ENCODE results near the gene KSR2.
A peak's percentile ranks its signal among the peaks of the same experiment; 100 is the strongest.
"Not testable (repeated sequence)": the region's sequence is repeated elsewhere in the genome, so short reads cannot be mapped to it uniquely, and the experiment has no call there.

KSR2 gene

DNA sequence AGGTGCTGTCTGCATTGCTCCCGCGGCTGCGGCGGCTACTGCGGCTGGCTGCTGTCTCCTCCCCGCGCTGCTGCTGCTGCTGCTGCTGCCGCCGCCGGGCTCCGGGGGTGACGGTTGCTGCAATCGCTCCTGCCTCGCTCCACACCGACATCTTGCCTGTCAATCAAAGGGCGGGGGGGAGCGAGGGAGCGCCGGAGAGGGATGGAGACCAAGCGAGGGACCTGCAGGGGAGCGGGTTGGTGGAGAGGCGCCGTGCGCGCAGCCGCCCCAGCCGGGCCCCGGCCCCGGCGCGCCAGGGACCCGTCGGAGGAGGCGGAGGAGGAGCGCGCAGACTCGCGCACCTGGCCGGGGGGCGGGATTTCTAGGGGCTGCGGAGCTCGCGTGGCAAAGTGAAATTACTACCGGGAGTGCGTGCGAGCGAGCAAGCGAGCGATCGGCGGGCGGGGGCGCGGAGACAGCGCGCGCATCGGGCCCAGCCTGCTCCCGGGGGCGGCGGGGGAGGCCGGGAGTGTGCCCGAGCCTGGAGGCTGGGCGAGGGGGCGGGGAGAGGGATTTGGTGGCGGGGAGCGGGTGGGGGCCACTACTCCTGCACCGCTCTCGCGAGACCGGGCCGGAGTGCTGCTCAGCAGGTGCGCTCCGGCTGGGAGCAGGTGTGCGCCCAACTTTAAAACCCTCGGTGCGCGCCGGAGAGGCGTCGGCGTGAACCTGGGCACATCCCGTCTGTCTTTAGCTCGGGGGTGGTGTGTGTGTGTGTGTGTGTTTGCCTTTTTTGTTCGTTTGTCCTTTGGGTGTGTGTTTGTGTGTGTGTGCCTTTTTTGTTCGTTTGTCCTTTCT lies at the start of gene KSR2:
KSR2 (minus strand) TSS at position 165 of the 834 bp plus-strand sequence. CDS start 735 bp downstream, outside the sequence.
- peak; percentile 88 for DNase-seq

DNA sequence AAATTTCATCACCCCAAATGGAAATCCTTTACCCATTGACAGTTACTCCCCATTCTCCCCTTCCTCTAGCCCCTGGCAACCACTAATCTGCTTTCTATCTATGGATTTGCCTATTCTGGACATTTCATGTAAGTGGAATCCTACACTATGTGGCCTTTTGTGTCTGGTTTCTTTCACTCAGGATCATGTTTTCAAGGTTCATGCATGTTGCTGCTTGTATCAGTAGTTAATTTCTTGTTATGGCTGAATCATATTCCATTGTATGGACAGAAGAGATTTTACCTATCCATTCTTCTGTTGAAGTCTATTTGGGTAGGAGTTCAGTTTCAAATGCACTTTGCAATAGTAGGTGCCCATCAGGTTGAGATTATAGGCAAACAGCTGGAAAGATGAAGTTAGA lies 49.1 kb upstream of the KSR2 start:
- no peak for DNase-seq

DNA sequence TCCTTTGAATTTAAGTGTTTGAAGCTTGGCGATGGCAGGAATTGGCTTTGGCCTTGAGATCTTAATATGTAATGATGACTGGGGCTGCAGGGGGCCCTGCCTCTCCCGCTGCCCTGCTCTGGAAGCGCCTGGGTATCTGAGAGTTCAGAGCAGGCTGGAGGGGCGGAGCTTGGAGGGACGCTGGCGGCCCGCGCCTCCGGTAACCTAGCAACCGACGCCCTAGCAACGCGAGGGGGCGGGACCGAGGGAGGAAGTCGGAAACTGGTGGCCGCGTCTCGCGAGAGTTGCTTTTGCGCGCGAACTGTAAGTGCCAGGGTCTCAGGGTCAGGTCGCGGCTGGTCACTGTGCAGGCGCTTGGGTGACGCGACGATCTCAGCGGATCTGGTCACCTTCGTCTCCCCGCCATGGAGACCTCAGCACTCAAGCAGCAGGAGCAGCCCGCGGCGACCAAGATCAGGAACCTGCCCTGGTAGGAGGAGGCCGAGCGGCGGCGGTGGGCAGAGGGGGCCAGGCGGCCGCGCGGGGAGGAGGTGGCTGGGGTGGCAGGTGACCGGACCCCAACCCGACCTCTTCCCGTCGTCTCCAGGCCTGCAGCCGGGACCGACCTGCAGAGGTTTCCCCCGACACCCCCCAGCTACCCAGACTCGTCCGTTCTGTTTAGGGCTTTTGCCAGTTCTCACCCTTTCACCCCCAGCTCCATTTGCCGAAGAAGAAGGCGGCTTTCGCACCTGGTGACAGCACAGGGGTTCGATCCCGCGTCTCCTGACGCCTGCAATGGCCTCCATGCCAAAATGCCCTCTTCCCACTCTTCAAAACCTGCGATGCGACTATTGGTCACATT lies 47.9 kb upstream of the KSR2 start, which contains the start of gene RFC5:
RFC5 (plus strand) TSS at position 280 of the 841 bp plus-strand sequence; CDS start at position 405, 125 bp downstream.
- peak; percentile 94 for DNase-seq

DNA sequence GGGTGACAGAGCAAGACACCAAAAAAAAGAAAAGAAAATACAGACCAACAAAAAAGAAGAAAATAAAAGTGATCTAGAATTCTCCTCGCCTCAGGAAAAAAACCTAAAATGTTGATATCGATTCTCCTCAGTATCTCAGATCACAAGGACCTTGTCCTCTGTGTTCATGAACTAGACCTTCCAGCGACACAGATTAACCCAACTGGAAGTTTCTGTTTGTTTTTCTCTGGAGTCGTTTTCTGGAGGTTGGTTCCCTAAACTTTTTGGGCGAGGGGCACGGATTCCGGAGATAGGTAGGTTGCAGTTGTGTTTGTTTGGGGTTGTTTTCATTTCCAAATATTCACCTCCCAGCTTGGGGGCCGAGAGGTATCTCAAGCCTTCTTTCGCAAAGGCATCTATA lies 47.2 kb upstream of the KSR2 start:
- DNase-seq: no peak

DNA sequence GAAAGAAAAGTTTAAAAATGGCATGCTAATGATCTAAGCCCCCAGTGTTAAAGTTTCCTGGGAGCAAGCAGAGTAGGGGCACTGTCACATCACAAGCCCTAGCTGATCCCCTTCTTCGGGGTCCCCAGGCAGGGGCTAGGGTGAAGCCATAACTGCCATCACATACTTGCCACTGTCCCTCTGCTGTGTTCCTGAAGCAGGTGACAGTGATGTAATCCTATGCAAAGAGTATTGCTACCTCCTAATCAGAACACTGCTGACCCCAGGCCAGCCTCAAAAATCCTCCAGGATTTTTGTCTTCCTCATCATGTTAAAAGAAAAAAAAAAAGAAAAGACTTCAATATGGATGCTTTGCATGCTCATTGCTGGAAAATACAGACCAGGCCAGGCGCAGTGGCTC lies 46.5 kb upstream of the KSR2 start:
- no peak for DNase-seq

DNA sequence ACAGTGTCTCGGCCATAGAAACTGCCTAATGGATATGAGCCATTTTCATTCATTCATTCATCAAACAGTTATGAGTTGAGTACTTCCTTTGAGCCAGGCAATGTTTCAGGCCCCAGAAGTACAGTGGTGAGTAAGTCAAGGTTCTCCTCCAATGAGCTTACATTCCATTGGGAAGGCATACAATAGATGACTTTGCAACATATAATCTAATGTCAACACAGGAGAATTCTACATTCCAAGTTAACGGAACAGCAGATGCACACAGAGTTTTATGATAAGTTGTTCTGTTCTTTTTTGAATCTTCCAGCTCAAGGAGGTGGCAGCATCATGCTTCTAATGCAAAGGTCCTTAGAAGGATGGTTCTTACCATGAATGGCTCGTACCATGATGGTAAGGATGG lies 44.5 kb upstream of the KSR2 start:
- DNase-seq: no peak

DNA sequence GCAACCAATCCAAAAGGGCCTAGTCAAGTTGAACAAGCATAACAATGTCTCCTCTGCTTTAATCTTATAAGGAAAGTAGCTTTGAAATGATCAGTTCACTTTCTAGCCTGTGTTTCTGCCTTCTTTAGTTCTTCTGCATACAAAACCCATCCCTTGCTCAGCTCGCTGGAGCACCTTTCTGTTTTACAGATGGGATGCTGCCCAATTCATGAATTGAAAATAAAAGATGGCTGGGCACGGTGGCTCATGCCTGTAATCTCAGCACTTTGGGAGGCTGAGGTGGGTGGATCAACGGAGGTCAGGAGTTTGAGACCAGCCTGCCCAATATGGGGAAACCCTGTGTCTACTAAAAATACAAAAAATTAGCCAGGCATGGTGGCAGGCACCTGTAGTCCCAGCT lies 43.2 kb upstream of the KSR2 start:
- DNase-seq: no peak

DNA sequence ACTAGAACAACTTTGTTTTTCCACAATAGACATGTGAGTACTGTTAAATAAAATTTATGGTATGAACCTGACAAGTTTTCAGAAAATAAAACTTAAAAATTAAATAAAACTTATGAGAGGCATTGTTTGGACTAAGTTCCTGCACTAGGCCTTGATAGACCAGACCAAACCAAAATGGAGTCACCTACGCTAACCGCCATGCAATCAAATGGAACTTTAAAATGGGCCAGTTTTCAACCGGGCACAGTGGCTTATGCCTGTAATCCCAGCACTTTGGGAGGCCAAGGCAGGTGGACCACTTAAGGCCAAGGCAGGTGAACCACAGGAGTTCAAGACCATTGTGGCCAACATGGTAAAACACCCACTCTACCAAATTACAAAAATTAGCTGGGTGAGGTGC lies 42.6 kb upstream of the KSR2 start:
- DNase-seq: no peak

DNA sequence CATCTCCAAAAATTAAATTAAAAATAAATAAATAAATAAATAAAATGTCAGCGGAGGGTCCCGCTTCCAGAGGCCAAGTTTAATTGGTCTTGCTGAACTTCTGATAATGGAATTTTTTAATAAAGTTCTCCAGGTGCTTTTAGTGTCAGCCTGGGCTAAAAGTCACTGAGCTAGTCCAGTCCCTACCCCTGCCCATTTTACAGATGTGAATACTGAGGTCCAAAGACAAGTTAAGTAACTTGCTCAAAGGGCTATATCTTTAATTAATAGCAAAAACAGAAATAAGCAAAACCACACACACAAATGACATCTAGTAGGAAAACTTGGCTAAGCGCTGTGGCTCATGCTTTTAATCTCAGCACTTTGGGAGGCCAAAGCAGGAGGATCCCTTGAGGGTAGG lies 42.1 kb upstream of the KSR2 start:
- DNase-seq: no peak

DNA sequence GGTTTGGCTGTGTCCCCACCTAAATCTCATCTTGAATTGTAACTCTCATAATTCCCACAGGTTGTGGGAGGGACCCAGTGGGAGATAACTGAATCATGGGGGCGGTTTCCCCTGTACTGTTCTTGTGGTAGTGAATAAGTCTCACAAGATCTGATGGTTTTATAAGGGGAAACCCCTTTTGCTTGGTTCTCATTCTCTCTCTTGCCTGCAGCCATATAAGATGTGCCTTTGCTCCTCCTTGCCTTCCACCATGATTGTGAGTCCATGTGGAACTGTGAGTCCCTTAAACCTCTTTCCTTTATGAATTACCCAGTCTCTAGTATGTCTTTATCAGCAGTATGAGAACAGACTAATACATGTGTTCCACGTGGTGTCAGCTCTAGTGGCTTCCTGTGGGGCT lies 31.0 kb upstream of the KSR2 start:
- DNase-seq: not testable (repeated sequence)

DNA sequence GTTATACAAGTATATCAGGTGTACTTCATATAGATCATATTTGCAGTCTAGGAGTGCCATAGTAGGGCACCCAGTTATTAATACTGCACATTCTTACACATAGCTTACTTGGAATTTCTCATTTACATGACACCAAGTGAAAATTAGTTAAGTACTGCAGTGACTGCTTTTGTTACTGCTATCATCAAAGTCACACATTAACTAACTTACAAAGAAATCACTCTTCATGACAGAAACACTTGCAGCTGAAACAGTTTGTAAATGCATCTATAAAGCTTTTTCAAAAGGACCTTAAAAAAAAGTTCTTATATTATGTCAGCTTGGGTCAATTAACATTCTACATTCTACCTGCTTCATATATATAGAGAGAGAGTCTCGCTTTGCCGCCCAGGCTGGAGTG lies 29.9 kb upstream of the KSR2 start:
- no peak for DNase-seq

DNA sequence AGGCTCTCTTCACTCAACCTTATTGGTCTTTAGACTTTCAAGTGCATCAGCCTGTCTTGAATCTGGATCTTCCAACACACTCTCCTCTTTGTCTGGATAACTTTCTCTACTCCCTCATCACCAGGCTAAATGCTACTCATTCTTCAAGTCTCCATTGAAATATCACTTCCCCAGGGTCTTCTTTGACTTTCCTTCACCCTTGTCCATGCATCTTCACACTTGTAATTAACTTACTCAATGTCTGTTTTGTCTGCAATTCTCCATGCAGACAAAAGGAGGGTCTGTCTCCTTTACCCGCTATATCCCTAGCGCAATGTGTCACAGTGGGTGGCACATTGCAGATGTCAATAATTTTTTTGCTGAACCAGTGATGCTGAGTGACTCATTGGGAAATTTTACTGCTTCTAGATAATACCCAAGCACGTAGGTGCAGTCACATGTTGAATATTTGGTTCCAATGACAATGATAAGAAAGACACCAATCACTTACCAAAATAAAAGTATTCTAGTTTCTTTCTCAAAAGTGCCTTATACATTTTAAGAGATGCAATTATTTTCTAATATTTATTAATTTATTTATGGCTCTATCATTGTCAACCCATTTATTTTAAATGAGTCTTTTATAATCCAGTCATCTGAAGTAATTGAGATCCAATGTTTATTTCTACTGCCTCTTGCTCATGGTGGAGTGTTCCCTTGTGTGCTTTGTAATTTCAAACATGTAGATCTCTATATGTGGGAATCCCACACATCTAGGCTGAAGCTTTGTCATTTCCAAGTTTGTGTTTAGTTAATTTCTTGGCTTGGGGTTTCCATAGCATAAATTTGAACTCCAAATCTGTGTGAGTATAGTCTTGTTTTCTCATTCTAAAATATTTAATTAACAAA lies 26.0 kb upstream of the KSR2 start:
- no peak for DNase-seq

DNA sequence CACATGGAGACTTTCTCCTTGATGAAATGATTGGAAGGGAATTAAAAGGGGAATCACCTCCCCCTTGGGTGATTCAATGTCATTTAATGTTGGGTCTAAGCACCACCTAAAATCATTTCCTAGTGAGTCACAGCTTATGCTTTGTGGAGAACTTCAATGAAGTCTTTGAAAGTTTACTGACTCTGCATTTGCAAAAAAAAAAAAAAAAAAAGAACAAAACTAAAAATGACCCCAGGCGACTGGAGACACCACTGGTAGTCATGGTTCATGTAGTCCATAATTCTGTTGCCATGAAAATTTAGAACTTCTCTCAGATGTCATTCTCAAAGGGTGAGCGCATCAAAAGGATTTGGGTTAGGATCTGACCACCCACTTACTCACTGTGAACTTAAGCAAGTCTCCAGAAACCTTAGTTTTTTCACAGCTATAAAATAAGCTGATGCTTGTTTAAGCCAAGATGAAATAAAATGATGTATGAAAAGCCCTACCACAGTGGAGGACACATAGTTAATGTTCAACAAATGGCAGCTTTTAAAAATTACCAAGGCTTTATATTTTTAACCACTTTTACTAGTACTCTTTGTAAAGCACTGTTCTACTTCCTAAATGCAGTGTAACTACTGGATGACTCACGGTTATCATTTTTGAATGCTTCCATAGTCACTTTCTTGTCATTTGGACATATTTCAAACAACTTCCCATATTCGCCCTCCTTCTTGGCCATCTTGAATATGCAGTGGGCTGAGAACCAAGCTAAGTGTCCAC lies 18.1 kb upstream of the KSR2 start:
- DNase-seq: no peak

DNA sequence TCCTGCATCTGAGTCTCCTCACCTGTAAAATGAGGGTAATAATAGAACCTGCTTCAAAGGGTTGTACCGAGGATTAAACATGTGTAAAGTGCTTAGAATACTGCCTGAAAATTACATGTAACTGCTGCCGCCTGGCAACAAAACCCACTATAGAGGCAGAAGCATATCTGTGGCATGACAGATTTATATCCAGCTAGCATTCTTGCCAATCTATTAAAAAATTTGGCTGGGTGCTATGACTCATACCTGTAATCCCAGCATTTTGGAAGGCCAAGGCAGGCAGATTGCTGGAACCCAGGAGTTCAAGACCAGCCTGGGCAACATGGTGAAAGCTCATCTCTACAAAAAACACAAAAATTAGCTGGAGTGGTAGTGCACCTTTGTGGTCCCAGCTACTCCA lies 16.4 kb upstream of the KSR2 start:
- no peak for DNase-seq

DNA sequence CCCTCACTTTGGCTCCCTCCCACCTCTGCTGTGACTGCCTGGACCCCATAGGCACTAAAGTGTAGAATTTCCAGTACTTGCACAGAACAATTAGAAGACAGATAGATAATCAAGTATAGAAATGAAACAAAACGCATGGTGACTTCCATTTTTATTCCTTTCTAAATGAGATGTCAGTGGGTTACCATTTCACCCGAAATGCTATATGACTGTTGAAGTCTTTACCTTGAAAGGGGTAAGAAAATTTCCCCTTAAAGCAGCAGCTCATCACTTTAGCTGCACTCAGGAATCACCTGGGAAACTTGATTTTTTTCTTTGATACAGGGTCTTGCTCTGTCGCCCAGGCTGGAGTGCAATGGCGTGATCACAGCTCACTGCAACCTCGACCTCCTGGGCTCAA lies 12.5 kb upstream of the KSR2 start:
- no peak for DNase-seq

DNA sequence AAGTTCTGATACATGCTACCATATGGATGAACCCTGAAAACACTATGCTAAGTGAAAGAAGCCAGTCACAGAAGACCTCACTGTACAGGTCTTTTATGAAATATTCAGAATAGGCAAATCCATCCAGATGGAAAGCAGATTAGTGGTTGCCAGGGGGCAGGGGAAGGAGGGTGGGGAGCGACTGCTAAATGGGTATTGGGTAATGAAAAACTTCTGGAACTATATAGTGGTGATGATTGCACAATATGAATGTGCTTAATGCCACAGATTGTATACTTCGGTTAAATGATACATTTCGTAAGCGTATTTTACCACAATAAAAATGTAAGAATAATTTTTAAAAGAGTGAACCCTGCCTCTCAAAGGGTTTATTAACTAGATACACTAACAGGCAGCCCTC lies 11.8 kb upstream of the KSR2 start:
- DNase-seq: no peak

DNA sequence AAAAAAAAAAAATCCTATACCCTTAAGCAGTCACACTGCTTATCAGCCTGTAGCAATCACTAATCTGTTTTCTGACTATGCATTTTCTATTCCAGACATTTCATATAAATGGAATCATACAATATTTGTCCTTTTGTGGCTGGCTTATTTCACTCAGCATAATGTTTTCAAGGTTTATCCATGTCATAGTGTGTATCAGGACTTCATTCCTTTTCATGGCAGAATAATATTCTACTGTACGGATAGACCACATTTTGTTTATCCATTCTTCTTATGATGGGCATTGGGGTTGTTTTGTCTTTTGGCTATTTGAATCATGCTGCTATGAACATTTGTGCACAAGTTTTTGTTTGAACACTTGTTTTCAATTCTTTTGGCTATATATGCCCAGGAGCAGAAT lies 8.6 kb upstream of the KSR2 start:
- DNase-seq: no peak

DNA sequence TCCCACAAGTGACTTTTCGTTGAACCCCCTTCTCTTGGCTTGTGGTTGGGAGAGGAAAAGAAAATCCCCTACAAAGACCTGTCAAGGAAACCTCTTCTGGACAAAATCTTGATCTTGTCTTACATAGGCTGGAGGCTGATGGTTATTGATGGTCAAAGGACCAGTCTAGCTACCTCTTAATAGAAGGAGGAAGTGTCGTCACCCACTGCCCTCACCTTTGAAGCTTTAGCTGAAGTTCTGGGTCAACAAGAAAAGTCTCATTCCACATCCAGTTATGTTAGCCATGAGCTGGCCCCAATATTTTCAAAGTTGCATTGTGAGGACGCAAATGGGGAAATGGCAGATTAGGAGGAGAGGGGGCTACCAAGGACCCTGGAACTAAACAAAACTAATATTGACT lies 6.2 kb upstream of the KSR2 start:
- no peak for DNase-seq

DNA sequence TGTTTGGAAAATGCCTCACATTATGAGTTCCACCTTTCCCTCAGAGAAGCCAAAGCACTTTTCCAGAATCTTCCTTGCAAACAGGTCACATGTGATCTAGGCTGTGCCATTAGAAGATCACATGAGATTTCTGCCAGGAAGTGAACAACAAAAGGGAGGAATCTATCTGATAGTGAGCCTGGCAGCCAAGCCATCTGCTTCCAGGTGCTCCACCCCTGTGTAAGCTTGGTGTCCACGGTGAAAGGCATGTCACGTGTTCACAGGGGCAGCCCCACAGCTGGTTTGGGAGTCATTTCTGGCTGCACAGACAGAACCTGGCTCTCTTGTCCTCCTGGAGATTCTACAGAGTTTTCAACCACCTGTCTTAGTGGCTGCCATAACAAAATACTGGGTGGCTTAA lies 3.5 kb upstream of the KSR2 start:
- DNase-seq: no peak

DNA sequence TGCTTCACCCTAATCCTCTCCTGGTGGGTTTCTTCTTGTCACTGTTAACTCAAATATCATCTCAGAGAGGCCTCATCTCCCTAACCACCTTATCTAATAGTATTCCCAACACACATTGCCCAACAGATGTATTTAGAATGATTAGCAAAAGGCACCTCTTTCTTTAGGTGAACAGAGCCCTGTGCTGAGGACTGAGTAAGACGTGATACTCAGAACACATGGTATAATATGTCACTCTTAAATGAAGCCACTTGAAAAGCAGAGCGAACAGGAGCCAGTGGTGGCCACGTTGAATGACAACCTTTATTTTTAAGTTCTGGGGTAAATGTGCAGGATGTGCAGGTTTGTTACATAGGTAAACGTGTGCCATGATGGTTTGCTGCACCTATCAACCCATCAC lies 1.5 kb upstream of the KSR2 start:
- no peak for DNase-seq

DNA sequence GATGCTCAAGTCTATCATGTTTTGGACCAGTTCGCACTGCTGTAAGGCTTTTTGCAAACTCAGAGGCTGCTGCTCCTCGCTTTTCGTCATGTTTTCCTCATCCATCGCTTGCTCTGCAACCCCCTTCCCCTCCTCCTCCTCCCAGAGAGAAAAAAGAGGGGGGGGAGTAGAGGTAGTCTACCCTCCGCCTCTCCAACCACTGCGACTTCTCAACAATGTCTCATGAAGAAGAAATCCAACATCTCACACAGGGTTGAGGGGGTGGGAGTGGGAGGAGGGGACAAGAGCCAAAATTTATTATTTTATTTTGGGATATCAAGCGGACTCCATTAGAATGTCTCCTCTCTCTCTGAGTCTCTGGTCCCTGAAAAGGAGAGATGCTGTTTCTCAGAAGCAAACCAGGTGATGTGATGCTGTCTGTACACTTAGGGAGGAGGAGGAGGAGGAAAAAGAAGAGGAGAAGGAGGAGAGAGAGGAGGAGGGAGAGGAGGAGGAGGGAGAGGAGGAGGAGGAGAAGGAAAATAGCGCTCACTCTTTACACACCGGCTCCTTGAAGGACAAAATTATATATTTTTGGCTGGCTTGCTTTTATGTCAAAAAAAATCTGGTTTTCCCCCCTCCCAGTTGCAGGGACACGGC lies 520 bp downstream of the KSR2 start:
- no peak for DNase-seq

DNA sequence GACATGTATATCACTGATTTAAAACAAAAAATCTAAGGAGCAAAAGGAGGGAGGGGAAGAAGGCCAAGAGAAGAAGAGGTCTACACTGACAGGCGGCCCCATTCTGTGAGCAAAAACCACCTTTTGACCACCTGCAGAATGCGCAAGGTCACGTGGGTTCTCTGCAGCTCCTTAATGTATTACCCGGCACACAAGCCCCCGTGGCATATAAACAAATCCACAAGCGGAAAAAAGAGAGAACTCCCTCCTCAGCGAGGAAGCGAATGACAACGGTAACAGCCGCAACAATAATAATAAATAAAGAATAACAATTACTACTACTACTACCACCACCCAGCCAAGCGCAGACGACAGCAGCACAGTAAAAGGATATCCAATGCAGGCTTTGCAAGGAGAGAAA lies 1.3 kb downstream of the KSR2 start:
- DNase-seq: no peak
